CD8-positive, alpha-beta memory T cell (primary cell): Measurements from ENCODE around the gene VPS39. TPM values are rescaled to one million over a fixed set of nuclear protein-coding genes. Genes with fewer than 3 reads are reported as not detected.

Source experiments
- CTCF ChIA-PET: fragments of 350-600 bp; sonication (Branson Sonifier 250); formaldehyde crosslinking; loops from one replicate; lab custom pipeline; 2021; ENCODE audit warnings: antibody characterized with exemption; lab: Charles Lee
- POLR2A ChIA-PET: fragments of 350-600 bp; sonication (Branson Sonifier 250); formaldehyde crosslinking; loops from one replicate; lab custom pipeline; 2021; ENCODE audit warnings: antibody characterized with exemption; lab: Charles Lee
- DNase-seq, 5 donors: peaks; one replicate each; pipeline versions ENCODE4 v3.0.0 to v3.0.0-alpha.2; 2020 to 2022; ENCODE audit warnings: mixed read lengths in 1 of 5
- H3K27ac ChIP-seq: one replicate; pipeline ENCODE4 v1.7.0; 2013; ENCODE audit warnings: low read depth, mild to moderate bottlenecking, low read length, moderate library complexity
- H3K27me3 ChIP-seq: 2 replicates; pipeline ENCODE4 v1.7.0; 2013; ENCODE audit warnings: low read length, mild to moderate bottlenecking; ENCODE audit not compliant: insufficient read depth, poor library complexity, severe bottlenecking
- H3K36me3 ChIP-seq: 2 replicates; pipeline ENCODE4 v1.7.0; 2013; ENCODE audit warnings: mild to moderate bottlenecking, low read length, moderate library complexity; ENCODE audit not compliant: insufficient read depth
- H3K4me1 ChIP-seq: 2 replicates; pipeline ENCODE4 v1.7.0; 2013; ENCODE audit warnings: mild to moderate bottlenecking, low read length, moderate library complexity; ENCODE audit not compliant: insufficient read depth
- H3K4me3 ChIP-seq: 2 replicates; pipeline ENCODE4 v1.7.0; 2013; ENCODE audit warnings: mild to moderate bottlenecking, low read length
- H3K9me3 ChIP-seq: 2 replicates; pipeline ENCODE4 v1.7.0; 2013; ENCODE audit warnings: mild to moderate bottlenecking, low read length
- H3K27ac Mint-ChIP-seq, 8 donors: one replicate each; pipeline ENCODE4 v1.8.0; 2020 to 2021; ENCODE audit warnings: mixed read lengths in 8 of 8, mild to moderate bottlenecking in 6 of 8, inconsistent platforms in 3 of 8, moderate library complexity in 3 of 8
- H3K27me3 Mint-ChIP-seq, 2 donors: one replicate each; pipeline ENCODE4 v1.8.0; 2020 to 2021; ENCODE audit warnings: mixed read lengths in 2 of 2, mild to moderate bottlenecking in 1 of 2, moderate library complexity in 1 of 2
- H3K36me3 Mint-ChIP-seq, 3 donors: one replicate each; pipeline ENCODE4 v1.8.0; 2020 to 2021; ENCODE audit warnings: mixed read lengths in 3 of 3, inconsistent platforms in 1 of 3, mild to moderate bottlenecking in 1 of 3
- H3K4me1 Mint-ChIP-seq, 3 donors: one replicate each; pipeline ENCODE4 v1.8.0; 2020 to 2021; ENCODE audit warnings: mixed read lengths in 3 of 3, inconsistent platforms in 1 of 3, mild to moderate bottlenecking in 1 of 3
- H3K4me3 Mint-ChIP-seq, 7 donors: one replicate each; pipeline ENCODE4 v1.8.0; 2020 to 2021; ENCODE audit warnings: mixed read lengths in 7 of 7, mild to moderate bottlenecking in 6 of 7, moderate library complexity in 4 of 7, inconsistent platforms in 2 of 7
- H3K9me3 Mint-ChIP-seq, 5 donors: one replicate each; pipeline ENCODE4 v1.8.0; 2020 to 2022; ENCODE audit warnings: mixed read lengths in 5 of 5, mild to moderate bottlenecking in 3 of 5, moderate library complexity in 2 of 5, inconsistent platforms in 1 of 5
- polyA plus RNA-seq: library from polyadenylated mRNA; unstranded; fragments of 300-500 nt; fragmentation: Illumina TruSeq; gene quantifications from one replicate; pipeline ENCODE4 v1.2.3, GENCODE V29; 2021
- total RNA-seq, 2 experiments: library from RNA; stranded (reverse); gene quantifications; one replicate each; pipeline ENCODE4 v1.2.3, GENCODE V29; 2021

The VPS39 gene
- total and polyA plus RNA-seq, 3 experiments from 2014 or later = 39.2 to 49.2 (median 45.5) TPM

DNA sequence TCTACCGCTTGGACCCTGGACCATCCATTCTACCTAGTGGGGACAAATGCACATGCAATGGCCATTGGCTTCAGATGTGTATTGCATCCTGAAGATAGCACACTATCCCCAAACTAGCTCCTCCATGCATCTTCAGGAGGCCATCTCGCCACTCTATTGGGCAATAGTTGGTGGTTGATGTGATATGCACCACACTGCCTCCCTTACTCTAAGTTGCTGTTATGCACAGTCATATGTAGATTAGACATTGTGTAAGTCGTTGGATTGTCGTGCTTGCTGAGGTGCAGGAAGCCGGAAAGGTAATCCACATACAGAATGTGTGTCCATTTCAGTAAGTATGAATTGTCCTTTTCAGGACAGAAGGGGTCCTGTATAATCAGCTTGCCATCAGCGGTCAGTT lies 87.1 kb downstream of the VPS39 start:
- H3K36me3 ChIP-seq = no peaks in the 10 kb centered on the region
- Mint-ChIP-seq H3K4me3 (no peak overlapping the region), H3K4me1 (no peaks in the 10 kb centered on the region), H3K36me3 (no peaks in the 10 kb centered on the region), H3K27ac (no peak overlapping the region), H3K9me3 (peaks cover 0 to 2% (median 0%) of the 10 kb centered on the region in 5 donors), H3K27me3 (peaks cover 3 to 6% of the 10 kb centered on the region in 2 donors)
- POLR2A ChIA-PET = no interaction called here
- CTCF ChIA-PET = no interaction called here
- no peak for DNase-seq
- H3K4me3 ChIP-seq = no peak overlapping the region
- H3K4me1 ChIP-seq = no peaks in the 10 kb centered on the region
- H3K27me3 ChIP-seq = no peaks in the 10 kb centered on the region
- no peak overlapping the region for H3K27ac ChIP-seq
- H3K9me3 ChIP-seq = no peaks in the 10 kb centered on the region

DNA sequence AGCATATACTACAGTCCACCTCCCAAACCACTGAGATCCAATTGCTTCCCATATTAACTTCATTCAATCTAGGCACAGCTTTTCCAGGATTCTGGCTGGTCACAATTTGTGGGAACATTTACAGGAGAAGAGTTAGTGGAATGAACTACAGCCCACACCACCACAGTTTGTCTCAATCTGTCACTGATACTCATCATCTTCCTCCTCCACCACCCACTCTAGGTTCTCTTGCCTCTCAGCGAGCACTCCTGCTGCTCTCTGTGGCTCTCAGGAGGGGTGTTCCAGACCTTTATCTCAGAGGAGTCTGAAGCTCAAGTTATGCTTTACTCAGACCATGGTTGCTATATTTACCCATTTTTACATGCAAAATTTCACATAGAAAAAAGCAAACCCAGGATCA lies 87.8 kb downstream of the VPS39 start:
- Mint-ChIP-seq H3K4me3 (no peak overlapping the region), H3K27ac (peak overlapping the region in 1 of 8 donors; percentile 43), H3K36me3 (no peaks in the 10 kb centered on the region), H3K4me1 (no peaks in the 10 kb centered on the region), H3K27me3 (peaks cover 3 to 6% of the 10 kb centered on the region in 2 donors), H3K9me3 (peaks cover 0 to 2% (median 0%) of the 10 kb centered on the region in 5 donors)
- ChIA-PET POLR2A (no interaction called here), CTCF (interaction anchor here (1.2 kb wide), 1 partner anchor 17 kb away, joined by 3 read pairs; no protein-coding TSS in a partner anchor)
- no peak for DNase-seq
- H3K27ac ChIP-seq = no peak overlapping the region
- H3K4me1 ChIP-seq = no peaks in the 10 kb centered on the region
- no peaks in the 10 kb centered on the region for H3K36me3 ChIP-seq
- no peak overlapping the region for H3K4me3 ChIP-seq
- H3K27me3 ChIP-seq = no peaks in the 10 kb centered on the region
- no peaks in the 10 kb centered on the region for H3K9me3 ChIP-seq

DNA sequence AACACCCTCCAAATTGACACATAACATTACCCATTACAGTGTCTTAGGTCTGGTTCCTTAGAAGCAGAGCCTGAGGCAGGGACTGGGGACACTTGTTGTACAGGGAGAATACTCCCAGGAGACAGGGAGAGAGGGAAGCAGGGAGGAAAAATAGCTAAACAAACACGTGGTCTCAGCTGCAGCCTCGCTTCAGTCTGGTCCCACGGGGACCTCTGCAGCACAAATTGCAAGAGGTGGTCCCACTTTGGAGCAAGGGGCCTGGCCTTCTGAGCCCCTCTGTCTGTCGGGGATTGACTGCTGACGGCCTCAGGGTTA lies 88.7 kb downstream of the VPS39 start:
- Mint-ChIP-seq H3K9me3 (peaks cover 0 to 2% (median 0%) of the 10 kb centered on the region in 5 donors), H3K27me3 (peaks cover 3 to 6% of the 10 kb centered on the region in 2 donors), H3K4me3 (no peak overlapping the region), H3K4me1 (no peaks in the 10 kb centered on the region), H3K27ac (no peak overlapping the region), H3K36me3 (no peaks in the 10 kb centered on the region)
- ChIA-PET CTCF (interaction anchor here (0.6 to 1.2 kb wide), 2 partner anchors 18 to 276 kb away, joined by 3 read pairs; no protein-coding TSS in a partner anchor), POLR2A (no interaction called here)
- Histone ChIP-seq H3K4me3 (no peak overlapping the region), H3K27ac (no peak overlapping the region), H3K9me3 (no peaks in the 10 kb centered on the region), H3K4me1 (no peaks in the 10 kb centered on the region), H3K36me3 (no peaks in the 10 kb centered on the region), H3K27me3 (no peaks in the 10 kb centered on the region)
- DNase-seq = no peak

DNA sequence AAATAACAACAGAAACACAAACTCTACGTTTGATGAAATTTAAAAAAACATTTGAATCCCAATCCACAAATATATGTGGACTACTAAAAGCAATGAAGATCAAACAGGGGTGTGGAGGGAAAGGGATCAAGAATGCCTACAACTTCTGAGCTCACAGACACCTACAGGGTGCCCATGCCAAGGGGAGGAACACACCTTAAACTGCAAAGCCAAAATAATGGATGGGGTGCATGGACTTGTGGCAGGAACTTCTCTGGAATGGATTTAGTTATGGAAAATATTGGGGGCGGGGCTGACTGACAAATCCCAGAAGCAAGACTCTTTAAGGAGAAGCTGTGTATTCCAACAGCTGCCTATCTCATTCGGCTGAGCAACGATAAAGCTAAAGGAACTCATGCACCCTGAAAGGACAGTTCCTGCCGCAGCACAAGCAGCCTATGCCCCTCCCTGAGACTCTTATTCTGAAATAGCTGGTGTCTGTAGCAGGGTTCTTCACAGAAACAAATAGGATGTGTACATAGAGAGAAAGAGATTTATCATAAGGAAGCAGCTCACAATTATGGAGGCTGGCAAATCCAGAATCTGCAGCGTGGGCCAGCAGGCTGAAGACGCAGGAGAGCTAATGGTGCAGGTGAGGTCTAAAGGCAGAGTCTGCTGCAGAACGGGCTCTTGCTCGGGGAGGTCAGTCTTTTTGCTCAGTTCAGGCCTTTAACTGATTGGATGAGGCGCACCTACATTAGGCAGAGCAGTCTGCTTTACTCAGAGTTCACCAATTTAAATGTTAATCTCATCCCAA lies 89.3 kb downstream of the VPS39 start:
- Mint-ChIP-seq H3K27ac (peak overlapping the region in 1 of 8 donors; percentile 83), H3K4me3 (peak overlapping the region in 2 of 7 donors; percentile 1 to 46), H3K4me1 (no peaks in the 10 kb centered on the region), H3K36me3 (no peaks in the 10 kb centered on the region), H3K9me3 (peaks cover 0 to 2% (median 0%) of the 10 kb centered on the region in 5 donors), H3K27me3 (peaks cover 3 to 6% of the 10 kb centered on the region in 2 donors)
- Histone ChIP-seq H3K9me3 (no peaks in the 10 kb centered on the region), H3K36me3 (no peaks in the 10 kb centered on the region), H3K27ac (no peak overlapping the region), H3K27me3 (no peaks in the 10 kb centered on the region), H3K4me1 (no peaks in the 10 kb centered on the region), H3K4me3 (no peak overlapping the region)
- ChIA-PET POLR2A (no interaction called here), CTCF (interaction anchor here (0.6 to 0.8 kb wide), 2 partner anchors 35 to 276 kb away, joined by 3 read pairs; no protein-coding TSS in a partner anchor)
- DNase-seq = no peak

DNA sequence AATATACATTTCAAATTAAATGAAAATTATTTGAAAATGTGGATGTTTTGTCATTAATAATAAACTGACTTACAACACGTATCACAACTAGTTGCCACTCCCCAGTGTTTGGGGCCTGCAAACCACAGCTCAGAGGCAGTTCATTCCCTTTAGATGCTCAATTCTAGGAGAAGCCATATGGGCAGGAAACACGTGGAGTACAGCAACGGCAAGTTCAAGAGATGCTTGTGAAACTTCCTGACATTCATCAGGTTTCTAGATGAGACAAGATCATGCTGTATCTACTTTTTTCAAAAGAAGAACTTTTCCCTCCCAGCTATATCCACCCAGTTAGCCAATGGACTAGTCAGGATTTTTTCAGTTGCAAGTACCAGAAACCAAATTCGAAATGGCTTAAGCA lies 96.2 kb downstream of the VPS39 start:
- no peak for DNase-seq
- H3K27ac Mint-ChIP-seq = no peak overlapping the region
- ChIA-PET POLR2A (no interaction called here), CTCF (no interaction called here)
- peaks cover 3 to 6% (median 4%) of the 10 kb centered on the region in 3 donors for H3K4me1 Mint-ChIP-seq
- no peaks in the 10 kb centered on the region for H3K36me3 Mint-ChIP-seq
- no peak overlapping the region for H3K4me3 Mint-ChIP-seq
- H3K27me3 Mint-ChIP-seq = peaks cover 14 to 35% of the 10 kb centered on the region in 2 donors
- Histone ChIP-seq H3K27ac (no peak overlapping the region), H3K36me3 (no peaks in the 10 kb centered on the region), H3K27me3 (no peaks in the 10 kb centered on the region), H3K4me3 (no peak overlapping the region), H3K9me3 (no peaks in the 10 kb centered on the region), H3K4me1 (no peaks in the 10 kb centered on the region)
- H3K9me3 Mint-ChIP-seq = peaks cover 0 to 2% (median 0%) of the 10 kb centered on the region in 5 donors

DNA sequence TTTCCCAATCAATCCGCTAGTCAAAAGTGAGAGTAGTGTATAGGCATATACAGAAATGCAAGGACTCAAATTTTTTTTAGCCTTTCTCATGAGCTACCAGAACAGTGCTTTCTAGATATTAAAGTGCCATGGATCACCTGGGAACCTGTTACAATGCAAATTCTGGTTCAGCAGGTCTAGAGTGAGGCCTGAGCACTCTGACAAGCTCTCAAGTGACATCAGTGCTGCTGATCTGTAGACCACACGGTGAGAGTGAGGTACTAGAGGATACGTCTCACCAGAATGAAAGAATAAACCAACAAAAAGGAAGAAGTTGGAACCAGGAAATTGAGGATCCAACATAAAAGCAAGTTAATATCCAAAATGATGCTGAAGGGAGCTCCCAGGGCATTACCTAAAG lies 97.7 kb downstream of the VPS39 start:
- H3K4me1 Mint-ChIP-seq = peaks cover 3 to 6% (median 4%) of the 10 kb centered on the region in 3 donors
- no peak overlapping the region for H3K27ac ChIP-seq
- H3K27me3 Mint-ChIP-seq = peaks cover 19 to 42% of the 10 kb centered on the region in 2 donors
- no peaks in the 10 kb centered on the region for H3K9me3 ChIP-seq
- H3K4me3 ChIP-seq = no peak overlapping the region
- H3K9me3 Mint-ChIP-seq = peaks cover 0 to 2% (median 0%) of the 10 kb centered on the region in 5 donors
- H3K4me3 Mint-ChIP-seq = no peak overlapping the region
- H3K27me3 ChIP-seq = no peaks in the 10 kb centered on the region
- no peak for DNase-seq
- no peaks in the 10 kb centered on the region for H3K36me3 ChIP-seq
- ChIA-PET POLR2A (interaction anchor here (0.6 kb wide), 1 partner anchor 14 kb away, joined by 4 read pairs; no protein-coding TSS in a partner anchor), CTCF (no interaction called here)
- H3K36me3 Mint-ChIP-seq = no peaks in the 10 kb centered on the region
- no peaks in the 10 kb centered on the region for H3K4me1 ChIP-seq
- H3K27ac Mint-ChIP-seq = no peak overlapping the region

DNA sequence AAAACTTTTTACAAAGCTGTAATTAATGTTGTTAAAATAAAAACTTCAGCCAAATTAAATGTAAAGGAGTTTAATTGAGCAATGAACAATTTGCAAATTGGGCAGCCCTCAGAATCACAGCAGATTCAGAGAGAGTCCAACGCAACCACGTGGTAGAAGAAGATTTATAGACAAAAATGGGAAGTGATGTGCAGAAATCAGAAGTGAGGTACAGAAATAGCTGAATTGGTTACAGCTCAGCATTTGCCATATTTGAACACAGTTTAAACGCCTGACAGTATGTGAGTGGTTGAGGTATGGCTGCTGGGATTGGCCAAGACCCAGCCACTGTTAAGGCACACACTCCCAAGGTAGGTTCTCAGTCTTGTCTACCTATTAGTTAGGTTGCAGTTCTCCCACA lies 99.3 kb downstream of the VPS39 start:
- Mint-ChIP-seq H3K27me3 (peaks cover 21 to 46% of the 10 kb centered on the region in 2 donors), H3K4me3 (no peak overlapping the region), H3K9me3 (peaks cover 0 to 2% (median 0%) of the 10 kb centered on the region in 5 donors), H3K27ac (no peak overlapping the region), H3K4me1 (peaks cover 3 to 6% (median 4%) of the 10 kb centered on the region in 3 donors), H3K36me3 (no peaks in the 10 kb centered on the region)
- Histone ChIP-seq H3K36me3 (no peaks in the 10 kb centered on the region), H3K27ac (no peak overlapping the region), H3K9me3 (no peaks in the 10 kb centered on the region), H3K4me1 (no peaks in the 10 kb centered on the region), H3K27me3 (no peaks in the 10 kb centered on the region), H3K4me3 (no peak overlapping the region)
- ChIA-PET POLR2A (no interaction called here), CTCF (no interaction called here)
- no peak for DNase-seq
